ENCODE measurements around the gene PITPNC1. TPM values are rescaled to one million over a fixed set of nuclear protein-coding genes. Genes with fewer than 3 reads are reported as not detected.

PITPNC1 gene
- total RNA-seq, 3 donors from 2014 or later, result 11.0 to 17.7 (median 14.8) TPM

GRCh38 chr17:67518876-67519275 lies 141.8 kb downstream of the PITPNC1 start:
- TF ChIP-seq POLR2AphosphoS5 (IDR thresholded peaks at IDR 0.05), result no peak
- no peak for TF ChIP-seq CTCF (IDR thresholded peaks at IDR 0.05)
- no peak for TF ChIP-seq POLR2A (IDR thresholded peaks at IDR 0.05)
- H3K27ac ChIP-seq, result no peak overlapping the region
- no peaks in the 10 kb centered on the region for H3K36me3 ChIP-seq
- H3K9me3 ChIP-seq, result no peaks in the 10 kb centered on the region
- H3K27me3 ChIP-seq, result no peaks in the 10 kb centered on the region
- no peak overlapping the region for H3K4me3 ChIP-seq
- H3K4me1 ChIP-seq, result no peaks in the 10 kb centered on the region
- intact Hi-C loops (cut with DNase I; ENCODE audit: low total_unique reads), result no loop called here
- DNase-seq (ENCODE audit: low spot score in 2 of 2), result no peak

- peak overlapping the region in 1 of 2 donors; percentile 48 for H3K27ac ChIP-seq
These were observed 142.7 kb downstream of the PITPNC1 start for GRCh38 chr17:67519801-67520251.

GRCh38 chr17:67520252-67520906 lies 143.3 kb downstream of the PITPNC1 start:
- H3K4me1 ChIP-seq, result no peaks in the 10 kb centered on the region
- TF ChIP-seq CTCF (IDR thresholded peaks at IDR 0.05) (no peak), POLR2AphosphoS5 (IDR thresholded peaks at IDR 0.05) (peak in 1 of 3 donors; percentile 21)
- no peak overlapping the region for H3K27ac ChIP-seq
- no peaks in the 10 kb centered on the region for H3K27me3 ChIP-seq
- H3K36me3 ChIP-seq, result no peaks in the 10 kb centered on the region
- no peak for DNase-seq (ENCODE audit: low spot score in 2 of 2)
- H3K4me3 ChIP-seq, result peak overlapping the region in 2 of 3 donors; percentile 9 to 26
- intact Hi-C loops (cut with DNase I; ENCODE audit: low total_unique reads), result no loop called here
- H3K9me3 ChIP-seq, result no peaks in the 10 kb centered on the region

More at GRCh38 chr17:67519801-67520251, 142.7 kb downstream of the PITPNC1 start:
- H3K4me3 ChIP-seq, result no peak overlapping the region
- H3K27me3 ChIP-seq, result no peaks in the 10 kb centered on the region
- TF ChIP-seq POLR2A (IDR thresholded peaks at IDR 0.05), result no peak
- TF ChIP-seq CTCF (IDR thresholded peaks at IDR 0.05), result no peak
- no peak for TF ChIP-seq POLR2AphosphoS5 (IDR thresholded peaks at IDR 0.05)
- no peaks in the 10 kb centered on the region for H3K36me3 ChIP-seq
- DNase-seq (ENCODE audit: low spot score in 2 of 2), result no peak
- no peaks in the 10 kb centered on the region for H3K4me1 ChIP-seq
- no peaks in the 10 kb centered on the region for H3K9me3 ChIP-seq
- intact Hi-C loops (cut with DNase I; ENCODE audit: low total_unique reads), result no loop called here

- H3K4me1 ChIP-seq, result no peaks in the 10 kb centered on the region
- H3K36me3 ChIP-seq, result no peaks in the 10 kb centered on the region
- no peak overlapping the region for H3K4me3 ChIP-seq
- no peaks in the 10 kb centered on the region for H3K9me3 ChIP-seq
- H3K27ac ChIP-seq, result no peak overlapping the region
- DNase-seq (ENCODE audit: low spot score in 2 of 2), result no peak
- intact Hi-C loops (cut with DNase I; ENCODE audit: low total_unique reads), result no loop called here
- H3K27me3 ChIP-seq, result no peaks in the 10 kb centered on the region
- no peak for TF ChIP-seq POLR2A (IDR thresholded peaks at IDR 0.05)
- TF ChIP-seq POLR2AphosphoS5 (IDR thresholded peaks at IDR 0.05), result no peak
- no peak for TF ChIP-seq CTCF (IDR thresholded peaks at IDR 0.05)
These were observed 144.1 kb downstream of the PITPNC1 start for GRCh38 chr17:67520916-67521774.

GRCh38 chr17:67521775-67522069 lies 144.6 kb downstream of the PITPNC1 start:
- TF ChIP-seq POLR2A (IDR thresholded peaks at IDR 0.05) (no peak), POLR2AphosphoS5 (IDR thresholded peaks at IDR 0.05) (no peak), CTCF (IDR thresholded peaks at IDR 0.05) (no peak)
- Histone ChIP-seq H3K27ac (no peak overlapping the region), H3K9me3 (no peaks in the 10 kb centered on the region), H3K36me3 (no peaks in the 10 kb centered on the region), H3K4me3 (no peak overlapping the region), H3K4me1 (no peaks in the 10 kb centered on the region), H3K27me3 (no peaks in the 10 kb centered on the region)
- intact Hi-C loops (cut with DNase I; ENCODE audit: low total_unique reads), result no loop called here
- no peak for DNase-seq (ENCODE audit: low spot score in 2 of 2)

All from breast epithelium (tissue), 4 donors.